ENCODE results near the gene SLN. TPM values are rescaled to one million over a fixed set of nuclear protein-coding genes. Genes with fewer than 3 reads are reported as not detected.

The SLN gene
- total RNA-seq, 1 donor from 2014 or later: not detected

DNA sequence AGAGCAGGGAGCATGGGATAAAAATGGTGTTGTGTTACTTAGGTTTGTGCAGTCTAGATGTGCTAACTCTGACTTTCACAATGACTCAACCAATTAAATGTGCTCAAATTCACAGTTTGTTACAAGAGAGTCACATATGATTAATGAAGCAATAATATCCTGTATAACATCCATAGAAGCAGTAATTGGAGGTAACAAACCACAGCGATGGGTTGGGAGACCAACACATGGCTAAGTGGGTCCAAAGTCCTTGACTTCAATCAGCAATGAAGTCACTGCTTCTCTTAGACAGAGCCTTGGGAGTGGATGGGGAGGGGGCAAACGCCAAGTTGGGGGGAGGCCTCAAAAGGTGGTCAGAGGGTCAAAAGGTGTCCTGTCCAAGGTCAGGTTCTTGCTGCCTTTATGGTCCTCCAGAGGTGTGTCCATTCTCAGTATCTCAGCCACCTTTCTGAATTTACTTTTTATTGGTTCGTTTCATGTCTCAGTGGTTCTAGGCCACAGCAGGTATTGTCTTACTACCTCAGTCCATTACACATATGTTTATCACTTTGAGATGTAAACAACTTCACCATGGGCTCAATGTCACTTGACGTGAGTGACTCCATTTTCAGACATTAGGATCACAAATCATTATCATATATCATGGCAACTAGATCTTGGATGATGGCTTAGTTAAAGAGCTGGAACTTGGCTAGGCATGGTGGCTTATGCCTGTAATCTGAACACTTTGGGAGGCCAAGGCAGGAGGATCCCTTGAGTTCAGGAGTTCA, 32.4 kb downstream of the SLN start:
- DNase-seq (ENCODE audit: low read depth): no peak
- no peak overlapping the region for H3K4me3 ChIP-seq (ENCODE audit: low read depth, low read length)
- no peaks in the 10 kb centered on the region for H3K36me3 ChIP-seq (ENCODE audit: control insufficient read depth, insufficient read depth, low read length)
- H3K27me3 ChIP-seq (ENCODE audit: control insufficient read depth, insufficient read depth, low read length): no peaks in the 10 kb centered on the region
- TF ChIP-seq, protein P1, sequence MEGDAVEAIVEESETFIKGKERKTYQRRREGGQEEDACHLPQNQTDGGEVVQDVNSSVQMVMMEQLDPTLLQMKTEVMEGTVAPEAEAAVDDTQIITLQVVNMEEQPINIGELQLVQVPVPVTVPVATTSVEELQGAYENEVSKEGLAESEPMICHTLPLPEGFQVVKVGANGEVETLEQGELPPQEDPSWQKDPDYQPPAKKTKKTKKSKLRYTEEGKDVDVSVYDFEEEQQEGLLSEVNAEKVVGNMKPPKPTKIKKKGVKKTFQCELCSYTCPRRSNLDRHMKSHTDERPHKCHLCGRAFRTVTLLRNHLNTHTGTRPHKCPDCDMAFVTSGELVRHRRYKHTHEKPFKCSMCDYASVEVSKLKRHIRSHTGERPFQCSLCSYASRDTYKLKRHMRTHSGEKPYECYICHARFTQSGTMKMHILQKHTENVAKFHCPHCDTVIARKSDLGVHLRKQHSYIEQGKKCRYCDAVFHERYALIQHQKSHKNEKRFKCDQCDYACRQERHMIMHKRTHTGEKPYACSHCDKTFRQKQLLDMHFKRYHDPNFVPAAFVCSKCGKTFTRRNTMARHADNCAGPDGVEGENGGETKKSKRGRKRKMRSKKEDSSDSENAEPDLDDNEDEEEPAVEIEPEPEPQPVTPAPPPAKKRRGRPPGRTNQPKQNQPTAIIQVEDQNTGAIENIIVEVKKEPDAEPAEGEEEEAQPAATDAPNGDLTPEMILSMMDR (IDR thresholded peaks at IDR 0.05; ENCODE audit: insufficient read depth, low read length, poor library complexity, severe bottlenecking): no peak

- no peaks in the 10 kb centered on the region for H3K36me3 ChIP-seq (ENCODE audit: control insufficient read depth, insufficient read depth, low read length)
- H3K4me3 ChIP-seq (ENCODE audit: low read depth, low read length): no peak overlapping the region
- TF ChIP-seq, protein P1 (IDR thresholded peaks at IDR 0.05; ENCODE audit: insufficient read depth, low read length, poor library complexity, severe bottlenecking): no peak
- DNase-seq (ENCODE audit: low read depth): no peak
- no peaks in the 10 kb centered on the region for H3K27me3 ChIP-seq (ENCODE audit: control insufficient read depth, insufficient read depth, low read length)
These were observed 33.3 kb downstream of the SLN start for GRCh38 chr11:107678632-107678971.

- TF ChIP-seq, protein P1 (IDR thresholded peaks at IDR 0.05; ENCODE audit: insufficient read depth, low read length, poor library complexity, severe bottlenecking): no peak
- no peak for DNase-seq (ENCODE audit: low read depth)
- H3K4me3 ChIP-seq (ENCODE audit: low read depth, low read length): no peak overlapping the region
- no peaks in the 10 kb centered on the region for H3K27me3 ChIP-seq (ENCODE audit: control insufficient read depth, insufficient read depth, low read length)
- H3K36me3 ChIP-seq (ENCODE audit: control insufficient read depth, insufficient read depth, low read length): no peaks in the 10 kb centered on the region
These were observed 33.8 kb downstream of the SLN start for GRCh38 chr11:107677924-107678631.

- DNase-seq (ENCODE audit: low read depth): no peak
- no peaks in the 10 kb centered on the region for H3K27me3 ChIP-seq (ENCODE audit: control insufficient read depth, insufficient read depth, low read length)
- TF ChIP-seq, protein P1 (IDR thresholded peaks at IDR 0.05; ENCODE audit: insufficient read depth, low read length, poor library complexity, severe bottlenecking): no peak
- H3K36me3 ChIP-seq (ENCODE audit: control insufficient read depth, insufficient read depth, low read length): no peaks in the 10 kb centered on the region
- no peak overlapping the region for H3K4me3 ChIP-seq (ENCODE audit: low read depth, low read length)
These were observed 35.4 kb downstream of the SLN start for GRCh38 chr11:107676336-107677057.

- no peaks in the 10 kb centered on the region for H3K27me3 ChIP-seq (ENCODE audit: control insufficient read depth, insufficient read depth, low read length)
- H3K36me3 ChIP-seq (ENCODE audit: control insufficient read depth, insufficient read depth, low read length): no peaks in the 10 kb centered on the region
- DNase-seq (ENCODE audit: low read depth): no peak
- no peak overlapping the region for H3K4me3 ChIP-seq (ENCODE audit: low read depth, low read length)
- TF ChIP-seq, protein P1 (IDR thresholded peaks at IDR 0.05; ENCODE audit: insufficient read depth, low read length, poor library complexity, severe bottlenecking): no peak
These were observed 36.0 kb downstream of the SLN start for GRCh38 chr11:107675902-107676301.
